ENCODE data around the gene ZNF14. TPM values are rescaled to one million over a fixed set of nuclear protein-coding genes. Genes with fewer than 3 reads are reported as not detected.

The ZNF14 gene
- total and polyA plus RNA-seq, 2 of the 13 experiments (the other 11 are each of a cell fraction or from before 2014, with no cell fraction given): 1.9 to 6.2 TPM

DNA sequence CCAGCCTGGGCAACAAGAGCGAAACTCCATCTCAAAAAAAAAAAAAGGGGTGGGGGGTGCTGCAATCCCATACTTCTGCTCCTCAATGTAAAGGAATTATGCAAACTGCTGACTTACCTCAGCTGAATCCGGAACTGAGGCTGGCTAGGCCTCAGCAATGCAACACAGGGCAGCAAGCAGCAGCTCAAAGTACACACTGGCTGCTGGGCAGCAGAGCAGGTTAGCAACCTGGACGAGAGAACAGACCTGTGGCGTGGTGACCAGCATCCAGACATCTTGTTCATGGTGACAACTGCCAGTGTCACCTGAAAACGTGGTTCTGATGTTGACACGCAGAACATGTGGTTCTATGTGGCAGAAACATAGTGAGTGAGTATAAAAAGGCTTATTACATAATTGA is 28.1 kb downstream of the ZNF14 start (continued):
- TF ChIP-seq, protein P1, sequence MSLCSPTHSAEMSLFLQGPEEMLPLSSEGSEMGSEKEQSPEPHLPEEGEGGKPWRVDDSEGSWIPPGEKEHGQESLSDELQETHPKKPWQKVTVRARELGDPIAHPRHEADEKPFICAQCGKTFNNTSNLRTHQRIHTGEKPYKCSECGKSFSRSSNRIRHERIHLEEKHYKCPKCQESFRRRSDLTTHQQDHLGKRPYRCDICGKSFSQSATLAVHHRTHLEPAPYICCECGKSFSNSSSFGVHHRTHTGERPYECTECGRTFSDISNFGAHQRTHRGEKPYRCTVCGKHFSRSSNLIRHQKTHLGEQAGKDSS (CRISPR knock-in tag; IDR thresholded peaks at IDR 0.05; ENCODE audit: borderline replicate concordance, low read depth): no peak
- TF ChIP-seq HCFC1 (IDR thresholded peaks at IDR 0.05; ENCODE audit: low read depth, low read length) (no peak), ZSCAN20 (CRISPR knock-in tag; IDR thresholded peaks at IDR 0.05; ENCODE audit: borderline replicate concordance) (no peak), SRSF9 (IDR thresholded peaks at IDR 0.05; ENCODE audit: borderline replicate concordance, insufficient read depth, low read depth, low read length, poor library complexity, severe bottlenecking) (no peak), ZNF30 (CRISPR knock-in tag; IDR thresholded peaks at IDR 0.05) (no peak), ZNF354B (CRISPR knock-in tag; IDR thresholded peaks at IDR 0.05) (no peak), SYNCRIP (IDR thresholded peaks at IDR 0.05; ENCODE audit: insufficient read depth, low read depth, low read length) (no peak), ZFX (CRISPR knock-in tag; IDR thresholded peaks at IDR 0.05; ENCODE audit: low read depth) (peak; percentile 69), CAMTA2 (CRISPR knock-in tag; IDR thresholded peaks at IDR 0.05; ENCODE audit: borderline replicate concordance) (no peak), ZNF264 (CRISPR knock-in tag; IDR thresholded peaks at IDR 0.05) (peak; percentile 100), HDAC6 (IDR thresholded peaks at IDR 0.05; ENCODE audit: low read depth, low read length) (no peak), TERF1 (CRISPR knock-in tag; IDR thresholded peaks at IDR 0.05) (no peak), CHCHD3 (CRISPR knock-in tag; IDR thresholded peaks at IDR 0.05) (no peak), ZNF670 (CRISPR knock-in tag; IDR thresholded peaks at IDR 0.05; ENCODE audit: borderline replicate concordance) (no peak), TEAD2 (CRISPR knock-in tag; IDR thresholded peaks at IDR 0.05) (no peak), GATAD1 (CRISPR knock-in tag; IDR thresholded peaks at IDR 0.05) (no peak), HNF4A (CRISPR knock-in tag; IDR thresholded peaks at IDR 0.05) (peak; percentile 81), ELF1 (CRISPR knock-in tag; IDR thresholded peaks at IDR 0.05) (peak; percentile 54), ZNF562 (CRISPR knock-in tag; IDR thresholded peaks at IDR 0.05; ENCODE audit: borderline replicate concordance) (no peak)
- TF ChIP-seq, protein P2, sequence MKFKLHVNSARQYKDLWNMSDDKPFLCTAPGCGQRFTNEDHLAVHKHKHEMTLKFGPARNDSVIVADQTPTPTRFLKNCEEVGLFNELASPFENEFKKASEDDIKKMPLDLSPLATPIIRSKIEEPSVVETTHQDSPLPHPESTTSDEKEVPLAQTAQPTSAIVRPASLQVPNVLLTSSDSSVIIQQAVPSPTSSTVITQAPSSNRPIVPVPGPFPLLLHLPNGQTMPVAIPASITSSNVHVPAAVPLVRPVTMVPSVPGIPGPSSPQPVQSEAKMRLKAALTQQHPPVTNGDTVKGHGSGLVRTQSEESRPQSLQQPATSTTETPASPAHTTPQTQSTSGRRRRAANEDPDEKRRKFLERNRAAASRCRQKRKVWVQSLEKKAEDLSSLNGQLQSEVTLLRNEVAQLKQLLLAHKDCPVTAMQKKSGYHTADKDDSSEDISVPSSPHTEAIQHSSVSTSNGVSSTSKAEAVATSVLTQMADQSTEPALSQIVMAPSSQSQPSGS (CRISPR knock-in tag; IDR thresholded peaks at IDR 0.05): no peak
- TF ChIP-seq, protein P3, sequence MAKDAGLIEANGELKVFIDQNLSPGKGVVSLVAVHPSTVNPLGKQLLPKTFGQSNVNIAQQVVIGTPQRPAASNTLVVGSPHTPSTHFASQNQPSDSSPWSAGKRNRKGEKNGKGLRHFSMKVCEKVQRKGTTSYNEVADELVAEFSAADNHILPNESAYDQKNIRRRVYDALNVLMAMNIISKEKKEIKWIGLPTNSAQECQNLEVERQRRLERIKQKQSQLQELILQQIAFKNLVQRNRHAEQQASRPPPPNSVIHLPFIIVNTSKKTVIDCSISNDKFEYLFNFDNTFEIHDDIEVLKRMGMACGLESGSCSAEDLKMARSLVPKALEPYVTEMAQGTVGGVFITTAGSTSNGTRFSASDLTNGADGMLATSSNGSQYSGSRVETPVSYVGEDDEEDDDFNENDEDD (CRISPR knock-in tag; IDR thresholded peaks at IDR 0.05; ENCODE audit: borderline replicate concordance): no peak
- TF ChIP-seq, protein P4, sequence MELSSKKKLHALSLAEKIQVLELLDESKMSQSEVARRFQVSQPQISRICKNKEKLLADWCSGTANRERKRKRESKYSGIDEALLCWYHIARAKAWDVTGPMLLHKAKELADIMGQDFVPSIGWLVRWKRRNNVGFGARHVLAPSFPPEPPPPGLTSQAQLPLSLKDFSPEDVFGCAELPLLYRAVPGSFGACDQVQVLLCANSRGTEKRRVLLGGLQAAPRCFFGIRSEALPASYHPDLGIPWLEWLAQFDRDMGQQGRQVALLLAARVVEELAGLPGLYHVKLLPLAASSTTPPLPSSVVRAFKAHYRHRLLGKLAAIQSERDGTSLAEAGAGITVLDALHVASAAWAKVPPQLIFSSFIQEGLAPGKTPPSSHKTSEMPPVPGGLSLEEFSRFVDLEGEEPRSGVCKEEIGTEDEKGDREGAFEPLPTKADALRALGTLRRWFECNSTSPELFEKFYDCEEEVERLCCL (CRISPR knock-in tag; IDR thresholded peaks at IDR 0.05; ENCODE audit: borderline replicate concordance): no peak
- TF ChIP-seq, protein P5, sequence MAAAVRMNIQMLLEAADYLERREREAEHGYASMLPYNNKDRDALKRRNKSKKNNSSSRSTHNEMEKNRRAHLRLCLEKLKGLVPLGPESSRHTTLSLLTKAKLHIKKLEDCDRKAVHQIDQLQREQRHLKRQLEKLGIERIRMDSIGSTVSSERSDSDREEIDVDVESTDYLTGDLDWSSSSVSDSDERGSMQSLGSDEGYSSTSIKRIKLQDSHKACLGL (CRISPR knock-in tag; IDR thresholded peaks at IDR 0.05): no peak
